HG03342 (cell line): ENCODE results near the gene ANGPTL2.

Source experiments
- ATAC-seq: cut with Tn5 transposase; IDR thresholded peaks from one replicate; pipeline ENCODE4 v1.9.1; 2021; ENCODE audit warnings: mild to moderate bottlenecking, moderate library complexity; ENCODE audit not compliant: unreplicated experiment

The ANGPTL2 gene

DNA sequence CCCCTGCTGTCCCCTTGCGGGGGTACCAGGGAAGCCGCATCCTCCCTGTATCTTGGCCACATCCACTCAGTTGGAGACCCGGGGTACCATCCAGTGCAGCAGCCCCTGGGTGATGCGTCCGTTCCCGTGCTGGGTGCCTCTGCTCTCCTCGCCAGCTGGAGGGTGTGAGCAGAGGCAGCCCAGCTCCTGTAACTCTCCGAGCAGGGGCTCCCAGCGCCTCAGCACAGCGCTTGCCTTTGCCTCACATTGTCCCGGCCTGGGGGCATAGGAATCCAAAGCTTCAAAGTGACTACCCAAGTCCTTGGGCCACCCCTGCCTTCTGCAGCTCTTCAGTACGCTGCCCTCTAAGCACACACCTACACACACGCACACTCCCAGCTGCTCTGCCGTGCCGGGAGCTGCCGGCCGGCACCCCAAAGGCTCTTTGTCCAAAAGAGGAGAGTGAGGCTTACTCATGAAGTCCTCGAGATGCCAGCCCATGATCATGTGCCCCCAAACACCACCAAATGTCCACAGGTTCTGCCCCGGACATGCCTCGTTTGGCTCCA lies 733 bp downstream of the ANGPTL2 start:
- no peak for ATAC-seq

DNA sequence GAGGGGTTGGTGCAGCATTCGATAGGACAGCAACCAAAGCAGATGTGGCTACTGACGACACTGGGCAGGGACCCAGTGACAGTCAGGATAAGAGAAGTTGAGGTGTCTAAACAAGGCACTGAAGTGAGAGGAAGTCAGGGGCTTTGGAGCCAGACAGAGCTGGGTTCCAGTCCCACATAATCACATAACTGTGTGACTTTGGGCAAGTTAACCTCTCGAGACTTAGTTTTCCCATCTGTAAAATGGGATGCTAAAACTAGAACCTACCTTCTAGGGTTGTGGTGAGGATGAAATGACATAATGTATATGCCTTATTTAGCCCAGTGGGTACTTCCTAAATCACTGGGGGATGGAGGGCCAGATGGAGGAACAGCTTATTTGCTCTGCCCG lies 3.1 kb downstream of the ANGPTL2 start:
- no peak for ATAC-seq

DNA sequence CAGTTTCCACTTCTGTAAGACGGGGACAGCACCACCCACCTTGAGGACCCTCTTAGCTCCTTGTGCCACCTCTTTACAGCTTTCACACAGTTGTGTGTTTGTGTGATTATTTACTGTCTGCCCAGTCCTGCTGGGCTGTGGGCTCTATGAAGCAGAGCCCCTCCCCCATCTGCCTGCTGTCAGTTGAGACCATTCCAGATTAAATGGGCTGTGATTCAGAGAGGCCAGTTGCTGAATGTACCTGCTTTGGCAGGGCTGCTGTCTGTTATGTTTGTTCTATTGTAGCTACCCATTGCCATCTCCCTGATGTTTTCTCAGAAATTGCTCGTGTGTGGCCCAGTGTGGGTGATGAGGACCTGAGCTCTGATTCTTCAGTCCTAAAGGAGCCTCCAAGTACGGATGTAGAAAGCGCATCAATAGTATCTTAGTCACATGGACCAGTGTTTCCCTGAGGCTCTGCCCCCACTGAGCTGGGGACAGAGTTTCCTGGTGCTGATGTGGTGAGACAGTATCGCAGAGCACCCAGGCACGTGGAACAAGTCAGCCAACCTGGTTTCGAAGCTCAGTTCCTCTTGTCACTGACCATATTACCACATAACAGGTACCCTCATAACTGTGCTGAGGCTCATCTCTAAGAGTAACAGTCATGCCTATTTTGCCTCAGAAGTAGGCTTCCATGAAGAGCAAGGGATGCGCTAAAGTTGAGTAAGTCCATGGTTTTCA lies 3.7 kb downstream of the ANGPTL2 start:
- ATAC-seq = no peak

DNA sequence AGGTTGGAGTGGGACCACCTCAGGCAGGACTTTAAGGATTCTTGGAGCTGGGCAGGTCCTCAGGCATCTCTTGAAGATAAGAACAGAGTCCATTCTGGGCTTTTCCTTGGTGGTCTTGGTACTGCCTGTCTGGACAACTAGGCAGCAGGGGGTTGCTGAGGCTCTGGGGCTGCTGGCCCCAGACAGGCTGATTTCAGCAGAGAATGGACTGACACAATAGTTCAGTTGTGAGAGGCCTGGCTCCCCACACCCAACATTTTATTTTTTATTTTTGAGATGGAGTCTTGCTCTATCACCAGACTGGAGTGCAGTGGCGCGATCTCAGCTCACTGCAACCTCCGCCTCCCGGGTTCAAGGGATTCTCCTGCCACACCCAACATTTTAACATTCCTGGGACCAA lies 4.6 kb downstream of the ANGPTL2 start:
- ATAC-seq = no peak

DNA sequence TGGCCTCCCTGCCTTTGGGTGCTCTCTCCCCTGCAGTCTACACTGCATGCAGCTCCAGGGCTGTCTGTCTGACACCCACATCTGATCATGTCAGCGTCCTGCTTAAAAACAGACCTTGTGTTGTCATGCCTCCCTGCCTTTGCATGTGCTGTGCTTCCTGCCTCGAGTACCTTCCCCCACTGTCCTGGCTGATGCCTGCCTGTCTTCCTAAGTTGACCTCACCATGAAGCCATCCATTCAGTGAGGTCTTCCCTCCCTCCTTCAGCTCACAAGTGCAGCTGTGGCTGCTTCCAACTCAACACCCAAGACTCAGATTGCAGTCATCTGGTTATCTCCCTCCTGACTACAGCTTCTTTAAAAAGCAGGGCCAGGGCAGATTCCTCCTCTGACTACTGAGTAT lies 5.5 kb downstream of the ANGPTL2 start:
- no peak for ATAC-seq

DNA sequence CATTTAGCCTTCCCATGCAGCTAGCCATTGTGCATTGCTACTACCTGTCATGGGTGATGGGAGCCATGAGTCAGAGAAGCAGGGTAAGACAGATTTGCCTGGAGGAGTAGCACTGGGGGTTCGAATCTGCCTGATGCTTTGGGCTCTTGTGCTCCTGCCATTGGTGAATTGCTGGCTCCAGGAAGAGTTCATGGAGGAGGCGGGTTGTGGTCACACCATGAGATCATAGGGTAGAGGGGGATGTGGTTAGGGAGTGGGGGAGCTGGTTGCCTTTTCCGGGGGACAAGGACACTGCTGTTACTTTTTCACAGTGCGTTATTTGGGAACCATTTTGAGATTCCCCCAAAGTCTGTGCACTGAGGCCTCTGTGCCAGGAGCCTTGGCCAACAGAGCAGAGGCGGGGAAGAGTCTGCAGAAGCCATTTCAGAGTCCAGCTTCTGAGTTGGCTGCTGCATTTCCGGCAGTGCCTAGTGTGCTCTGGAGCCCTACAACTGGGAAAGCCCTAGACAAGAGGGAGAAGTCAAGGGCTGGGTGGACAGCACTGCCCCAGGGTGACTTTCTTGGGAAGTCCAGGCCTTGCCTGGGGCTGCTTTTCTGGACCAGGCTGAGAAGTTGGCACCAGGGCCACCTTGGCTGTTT lies 6.2 kb downstream of the ANGPTL2 start:
- no peak for ATAC-seq

DNA sequence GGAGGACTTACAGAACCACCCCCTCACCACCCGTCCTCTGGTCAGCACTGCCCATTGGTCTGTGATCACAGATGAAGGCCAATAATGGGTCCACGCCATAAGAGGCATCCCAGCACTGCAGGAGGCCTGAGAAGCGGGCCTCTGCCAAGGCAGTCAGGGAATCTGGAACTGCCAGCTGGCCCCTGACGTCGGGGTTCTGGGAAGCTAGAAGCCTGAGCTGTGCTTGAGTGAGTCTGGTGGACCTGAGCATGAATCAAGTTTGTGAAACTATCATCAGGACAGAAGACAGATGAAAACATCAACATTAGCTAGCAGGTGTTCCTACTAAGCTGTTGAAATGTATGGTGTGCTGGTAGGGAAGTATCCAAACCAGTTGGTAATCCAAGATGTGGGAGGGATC lies 7.8 kb downstream of the ANGPTL2 start:
- no peak for ATAC-seq

DNA sequence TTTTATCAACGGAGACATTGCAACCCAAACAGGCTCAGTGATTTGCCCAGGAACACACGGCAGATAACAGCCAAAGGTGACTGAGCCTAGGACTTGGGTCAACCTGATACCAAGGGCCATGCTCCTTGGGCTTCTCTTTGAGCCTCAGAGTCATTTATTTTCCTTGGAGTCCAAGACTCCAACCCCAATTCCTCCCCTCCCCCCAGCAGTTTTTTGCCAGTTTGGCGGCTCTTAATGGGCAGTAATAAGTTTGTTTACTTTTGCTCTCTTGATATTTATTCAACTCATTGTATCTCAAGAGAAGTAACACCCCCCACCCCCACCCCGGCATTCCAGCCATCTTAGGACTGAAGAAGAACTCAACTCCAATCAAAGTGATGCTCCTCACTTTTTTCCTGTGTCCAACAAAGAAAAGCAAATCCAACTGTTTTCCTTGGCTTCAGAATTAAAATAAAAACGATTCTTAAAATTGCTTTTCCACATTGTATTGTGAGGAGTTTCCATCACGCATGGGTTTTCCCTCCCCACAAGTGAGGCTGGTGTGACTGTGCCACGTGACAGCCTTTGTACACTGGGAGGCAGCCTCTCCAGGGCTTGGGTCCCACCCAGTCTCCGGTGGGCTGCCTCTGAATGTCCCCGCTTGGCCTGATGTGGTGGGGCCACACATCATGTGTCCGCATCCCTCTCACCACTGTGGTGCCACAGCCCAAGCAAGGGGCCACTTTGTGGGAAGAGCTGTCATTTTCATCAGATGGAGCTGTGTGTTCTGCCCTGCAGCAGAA lies 9.1 kb downstream of the ANGPTL2 start:
- no peak for ATAC-seq

DNA sequence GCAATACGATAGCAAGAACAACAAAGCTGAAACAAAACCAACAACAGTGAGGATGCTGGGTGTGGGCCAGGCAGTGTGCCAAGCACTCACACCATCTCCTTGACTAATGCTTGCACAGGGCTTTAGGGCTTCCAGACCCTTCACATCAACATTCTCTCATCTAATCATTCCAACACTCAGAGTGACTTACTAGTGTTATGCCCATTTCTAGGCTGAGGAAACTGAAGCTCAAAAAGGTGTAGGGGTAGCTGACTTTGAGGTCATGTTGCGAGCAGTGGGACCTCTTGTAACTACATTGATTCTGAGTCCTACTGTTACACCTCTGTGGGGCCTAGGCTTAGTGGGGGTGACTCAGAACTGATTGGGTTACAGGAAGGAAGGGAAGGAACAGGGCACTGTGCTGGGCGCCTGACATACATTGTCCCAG lies 9.7 kb downstream of the ANGPTL2 start:
- no peak for ATAC-seq

DNA sequence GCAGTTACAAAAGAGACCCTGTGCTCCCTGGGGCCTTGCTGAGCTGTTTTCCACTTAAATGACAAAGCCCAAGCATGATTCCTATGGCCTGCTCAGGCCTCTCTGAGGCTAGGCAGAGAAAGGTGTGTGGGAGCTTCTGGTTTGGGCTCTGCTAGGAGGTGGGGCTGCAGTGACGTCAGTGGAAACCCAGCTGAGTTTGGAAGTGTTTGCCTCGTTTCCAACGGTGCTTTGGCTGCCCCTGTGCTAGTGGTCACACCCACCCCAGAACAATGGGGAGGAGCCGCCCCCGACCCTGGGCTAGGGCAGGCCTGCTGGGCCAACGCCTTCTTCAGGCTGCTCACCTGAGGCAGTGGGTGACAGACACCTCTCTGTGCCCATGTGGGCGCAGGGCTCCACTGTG lies 10.4 kb downstream of the ANGPTL2 start:
- ATAC-seq = no peak

DNA sequence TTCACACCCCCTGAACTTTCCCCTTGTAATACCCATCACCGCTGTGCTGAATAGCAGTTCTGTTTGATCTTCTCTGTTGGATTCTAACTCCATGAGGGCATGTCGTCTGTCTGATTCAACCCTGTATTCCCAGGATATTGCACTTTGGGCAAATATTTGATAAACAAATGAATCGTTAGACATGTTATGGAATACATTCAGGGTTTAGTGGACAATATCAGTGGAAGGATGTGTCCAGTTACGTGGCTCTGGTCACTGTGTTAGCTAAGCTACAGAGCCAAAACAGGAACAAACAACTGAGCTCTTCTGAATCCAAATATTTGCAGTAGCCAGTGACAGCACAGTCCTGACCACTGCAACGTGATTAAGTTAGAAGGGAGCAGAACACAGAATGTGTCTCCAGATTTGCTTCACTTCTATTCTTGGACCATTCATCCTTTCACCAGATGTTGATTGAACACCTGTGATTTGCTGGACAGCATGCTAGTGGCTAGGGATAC lies 13.2 kb downstream of the ANGPTL2 start:
- no peak for ATAC-seq

DNA sequence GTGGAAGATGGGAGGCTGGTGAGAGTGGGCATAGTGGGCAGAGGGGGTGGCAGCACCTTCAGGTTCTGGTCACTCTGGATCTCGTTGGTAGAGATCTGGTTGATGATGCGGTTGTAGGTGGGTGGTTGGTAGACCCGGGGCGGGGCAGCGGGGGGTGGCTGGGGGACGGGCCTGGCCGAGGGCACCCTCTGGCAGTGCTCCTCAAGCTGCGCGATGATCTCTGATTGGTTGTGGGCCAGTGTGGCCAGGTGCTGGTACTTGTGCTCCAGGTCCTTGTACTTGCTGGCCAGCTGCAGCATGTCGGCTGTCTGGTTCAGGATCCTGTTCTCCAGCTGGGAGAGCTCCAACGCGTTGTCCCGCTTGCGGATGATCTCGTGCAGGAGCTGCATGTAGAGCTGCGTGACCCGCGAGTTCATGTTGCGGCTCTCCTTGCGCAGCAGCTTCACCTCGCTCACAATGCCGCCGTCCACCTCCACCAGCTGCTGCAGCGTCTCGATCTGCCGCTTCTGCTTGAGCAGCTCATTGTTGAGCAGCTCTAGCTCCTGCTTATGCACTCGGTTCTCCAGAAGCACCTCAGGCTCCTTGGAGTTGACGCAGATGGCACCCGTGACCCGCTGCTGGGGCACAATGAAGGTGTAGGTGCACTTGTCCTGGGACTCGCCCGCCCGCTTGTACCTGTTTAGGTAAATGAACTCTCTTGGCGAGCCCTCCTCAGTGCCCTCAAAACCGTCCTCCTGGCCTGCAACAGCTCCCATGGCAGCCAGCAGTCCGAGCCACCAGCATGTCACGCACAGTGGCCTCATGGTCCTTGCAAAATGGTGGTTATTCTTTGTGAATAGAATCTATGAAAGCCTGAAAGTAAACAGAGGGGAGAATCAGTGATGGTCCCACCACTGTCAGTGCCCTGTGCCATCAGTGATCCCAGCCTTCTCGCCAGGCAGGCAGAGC lies 14.2 kb downstream of the ANGPTL2 start:
- ATAC-seq = no peak

DNA sequence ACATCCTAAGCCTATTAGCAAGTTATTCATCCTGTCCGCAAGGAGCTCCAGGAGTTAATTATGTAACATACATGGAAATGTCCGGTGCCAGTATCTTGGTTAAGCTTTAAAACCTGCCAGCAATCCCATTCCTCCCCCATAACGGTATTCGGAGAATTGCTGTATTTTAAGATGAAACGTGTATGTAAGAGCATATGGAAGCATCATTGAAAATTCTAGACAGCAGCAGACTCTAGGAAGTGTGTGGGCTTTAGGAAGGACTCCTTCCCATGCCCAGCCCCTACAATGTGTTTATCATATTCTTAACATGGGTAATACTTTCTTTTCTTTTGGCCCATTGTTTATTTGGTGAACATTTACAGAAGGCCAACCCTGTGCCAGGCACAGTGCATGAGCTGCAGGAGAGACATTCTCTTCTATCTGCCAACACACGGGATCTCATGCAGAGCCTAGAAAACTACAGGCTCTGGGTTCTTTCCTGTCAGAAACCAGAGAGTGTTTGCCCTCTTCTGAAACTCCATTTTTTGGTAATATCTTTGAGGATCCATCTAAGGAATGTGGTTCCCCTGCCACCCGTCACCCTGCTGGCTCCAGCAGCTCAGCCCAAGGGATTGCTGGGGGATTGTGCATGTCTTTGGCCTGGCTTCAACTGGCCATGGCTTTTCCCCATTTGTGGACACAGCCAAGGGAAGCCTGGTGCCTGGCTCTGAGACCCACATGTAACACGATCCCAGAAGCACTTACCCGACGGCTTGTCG lies 15.1 kb downstream of the ANGPTL2 start:
- ATAC-seq = no peak

DNA sequence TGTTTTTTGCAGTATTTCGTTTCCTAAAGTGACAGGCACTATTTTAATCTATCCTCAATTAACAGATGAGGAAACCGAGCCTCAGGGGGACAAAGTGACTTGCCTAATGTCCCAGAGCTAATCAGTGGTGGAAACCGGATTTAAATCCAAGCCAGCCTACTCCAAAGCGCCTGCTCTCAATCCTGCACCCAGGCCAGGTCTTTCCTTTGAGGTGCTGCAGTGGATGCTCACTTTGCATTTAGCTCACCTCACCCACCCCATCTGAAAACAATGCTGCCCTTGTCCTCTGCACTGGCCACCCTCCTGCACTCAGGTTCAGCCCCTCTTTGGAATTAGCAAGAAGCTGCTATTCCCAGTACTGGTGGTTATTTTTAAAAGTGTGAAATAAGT lies 16.0 kb downstream of the ANGPTL2 start:
- ATAC-seq = no peak

DNA sequence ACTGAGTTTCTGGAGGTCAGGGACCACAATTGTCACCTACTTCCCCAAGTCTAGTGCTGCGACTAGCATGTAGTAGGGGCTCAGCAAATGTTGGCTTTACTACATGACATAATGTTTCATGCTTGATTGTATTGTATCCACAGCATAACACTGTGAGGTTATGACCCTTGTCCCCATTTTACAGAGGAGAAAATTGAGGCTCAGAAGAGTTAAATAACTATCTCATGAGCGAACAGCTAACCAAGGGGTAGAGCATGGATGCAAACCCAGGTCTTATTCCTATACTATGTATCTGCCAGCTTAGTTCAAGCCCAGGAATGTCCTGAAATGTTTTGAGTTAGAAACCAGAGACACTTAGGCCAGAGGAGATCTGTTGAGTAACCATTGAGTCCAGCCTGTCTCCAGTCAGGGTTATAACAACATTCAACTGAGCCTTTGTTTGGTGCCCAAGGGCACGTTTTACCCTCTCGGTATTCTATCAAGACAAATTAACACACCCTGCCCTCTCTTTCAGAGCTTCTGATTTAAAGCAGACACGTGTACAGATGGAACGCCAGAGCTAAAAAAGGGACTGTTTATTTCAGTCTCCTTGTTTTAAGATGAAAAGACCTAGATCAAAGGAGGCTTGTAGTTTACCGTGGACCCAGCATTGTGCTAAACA lies 16.5 kb downstream of the ANGPTL2 start:
- no peak for ATAC-seq

DNA sequence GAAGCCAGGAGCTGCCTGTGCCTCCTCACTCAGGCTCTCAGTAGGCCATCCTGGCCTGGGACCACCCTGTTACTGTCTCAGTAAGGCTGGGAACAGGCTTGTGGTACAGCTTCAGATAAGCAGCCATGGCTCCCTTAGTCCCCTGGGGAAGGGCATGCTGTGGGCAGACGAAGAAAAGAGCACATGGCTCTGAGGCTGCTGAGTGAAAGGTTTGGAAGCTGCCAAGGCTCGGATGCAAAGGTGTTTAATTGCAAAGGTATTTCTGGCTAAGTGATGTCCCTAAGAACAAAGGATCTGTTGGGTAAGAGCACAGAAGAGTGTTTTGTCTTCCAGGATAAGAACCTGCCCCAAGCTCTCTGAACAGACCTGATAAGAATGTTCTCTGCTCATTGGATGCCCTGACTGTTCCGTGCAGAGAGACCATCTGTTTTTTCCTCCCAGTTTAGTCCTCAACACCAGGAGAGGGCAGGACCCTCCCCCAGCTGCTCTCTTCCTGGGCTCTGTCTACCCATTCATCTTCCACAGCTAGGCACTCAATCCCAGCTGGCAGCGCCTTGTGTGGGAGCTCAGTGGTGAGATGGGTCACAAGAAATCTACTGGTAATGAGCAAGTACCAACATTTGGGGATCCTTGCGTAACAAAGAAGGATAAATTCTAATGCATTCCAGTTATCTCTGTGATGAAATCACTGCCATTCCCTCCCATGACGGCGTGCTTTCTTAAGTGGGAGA lies 17.7 kb downstream of the ANGPTL2 start:
- no peak for ATAC-seq

DNA sequence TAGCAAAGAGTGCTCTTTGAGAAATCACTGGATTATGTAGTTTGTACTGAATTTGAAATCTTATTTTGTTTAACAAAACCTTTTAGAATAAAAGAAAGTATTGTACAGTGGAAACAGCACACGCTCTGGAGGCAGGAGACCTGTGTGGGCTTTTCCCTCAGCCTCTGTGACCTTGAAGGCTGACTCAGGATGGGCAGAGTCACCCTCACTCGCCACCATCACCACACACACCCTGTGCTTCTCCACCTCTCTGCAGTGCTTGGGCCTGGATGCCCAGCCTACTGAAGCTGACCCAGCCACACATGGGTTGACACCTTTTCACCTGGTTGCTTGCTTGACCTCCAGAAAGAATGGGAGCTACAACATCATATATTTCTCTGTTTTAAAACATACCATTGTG lies 19.6 kb downstream of the ANGPTL2 start:
- no peak for ATAC-seq

DNA sequence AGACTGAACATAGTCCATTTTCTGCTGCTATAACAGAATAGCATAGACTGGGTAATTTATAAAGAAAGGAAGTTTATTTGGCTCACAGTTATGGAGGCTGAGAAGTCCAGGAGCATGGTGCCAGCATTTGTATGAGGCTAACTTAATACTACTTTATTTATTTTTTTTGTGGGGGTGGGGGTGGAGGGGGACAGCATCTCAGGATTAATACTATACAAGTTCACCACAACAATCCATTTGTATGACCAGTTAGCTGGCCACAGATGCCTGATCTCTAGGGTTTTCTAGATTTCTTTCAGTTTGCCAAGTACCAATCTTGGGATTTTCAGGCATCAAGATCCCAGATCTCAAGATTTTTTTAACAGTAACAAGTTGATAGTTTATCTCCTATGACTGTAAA lies 20.3 kb downstream of the ANGPTL2 start:
- ATAC-seq = no peak

DNA sequence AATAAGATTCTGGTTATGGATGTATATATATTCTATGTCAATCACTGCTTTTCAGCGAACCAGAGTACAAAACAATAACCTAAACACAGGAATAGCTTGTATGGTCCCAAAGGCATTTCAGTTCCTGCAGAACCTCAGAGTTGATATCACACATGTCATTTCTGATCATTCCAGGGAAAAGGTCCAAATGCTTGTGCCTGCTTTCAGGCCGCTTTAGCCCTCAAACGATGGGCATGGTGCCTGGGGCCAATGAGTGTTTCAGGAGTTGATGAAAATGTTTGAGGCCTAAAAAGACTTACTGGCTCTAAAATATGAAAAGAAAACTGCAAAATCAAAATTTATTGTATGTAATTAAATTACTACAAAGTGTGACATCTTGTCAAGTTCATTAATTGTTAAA lies 22.8 kb downstream of the ANGPTL2 start:
- no peak for ATAC-seq
